T-helper 9 cell (primary cell): ENCODE data around the gene ATP6V1G3.
"Not testable (repeated sequence)": the region's sequence is repeated elsewhere in the genome, so short reads cannot be mapped to it uniquely, and the experiment has no call there.

Experiments
- DNase-seq: peaks from one replicate; pipeline ENCODE4 v3.0.0-alpha.2; 2020

The ATP6V1G3 gene

DNA sequence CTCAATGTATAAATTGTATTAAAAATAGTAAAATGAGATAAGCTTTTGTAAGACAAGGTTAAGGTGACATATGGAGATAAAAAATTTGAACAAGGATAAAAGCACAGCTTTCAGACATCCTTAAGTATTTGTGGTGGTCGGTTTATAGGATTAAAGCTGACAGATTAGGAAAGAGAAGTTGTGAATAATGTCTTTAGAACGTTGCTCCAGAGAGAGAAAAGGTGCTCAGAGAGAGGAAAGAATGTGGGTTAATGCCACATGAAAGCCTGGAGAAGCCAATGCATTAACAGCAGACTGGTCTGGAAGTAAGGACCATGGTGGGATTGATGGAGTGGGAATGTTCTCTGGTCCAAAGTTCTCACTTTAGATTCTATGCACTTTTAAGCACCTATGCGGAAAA, 44.8 kb downstream of the ATP6V1G3 start:
- no peak for DNase-seq

DNA sequence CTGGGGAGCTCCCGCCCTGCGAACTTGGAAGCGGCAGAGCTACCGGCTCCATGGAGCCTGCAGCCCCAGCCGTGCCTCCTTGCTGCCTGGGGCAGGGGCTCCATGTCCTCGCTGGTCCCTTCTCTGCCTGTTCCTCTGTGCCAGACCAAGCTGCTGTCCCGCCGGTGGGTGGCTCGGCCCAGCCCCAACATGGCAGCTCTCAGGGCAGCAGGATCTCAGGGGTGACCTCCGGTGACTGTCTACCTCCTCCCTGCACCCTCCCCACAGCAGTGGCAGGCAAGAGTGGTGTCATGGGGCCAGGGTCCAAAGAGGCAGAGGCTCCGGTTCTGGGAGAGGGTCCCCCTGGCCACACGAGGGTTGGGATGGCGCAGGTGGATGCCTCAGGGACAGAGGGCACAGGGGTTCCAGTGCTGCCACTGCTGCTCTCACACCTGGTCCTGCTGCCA, 45.8 kb downstream of the ATP6V1G3 start:
- DNase-seq, result no peak

DNA sequence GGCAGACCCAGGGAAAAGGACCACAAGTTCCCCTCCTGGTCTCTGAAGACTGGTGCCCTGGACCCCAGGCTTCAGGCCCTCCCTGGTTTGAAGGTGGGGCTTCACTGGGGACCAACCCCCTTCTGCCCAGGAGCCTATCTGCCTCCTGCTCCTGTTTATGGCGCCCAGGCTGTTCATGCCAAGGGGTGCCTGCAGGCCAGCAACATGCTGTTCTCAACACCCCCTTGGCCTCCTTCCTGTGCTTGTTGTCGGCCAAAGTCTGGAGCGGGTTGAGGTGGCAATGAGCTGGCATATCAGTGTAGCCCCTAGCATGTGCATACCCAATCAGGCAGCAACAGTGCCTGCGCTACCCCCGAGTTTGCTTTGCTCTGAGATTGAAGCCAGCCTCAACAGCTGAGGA, 46.3 kb downstream of the ATP6V1G3 start:
- no peak for DNase-seq

DNA sequence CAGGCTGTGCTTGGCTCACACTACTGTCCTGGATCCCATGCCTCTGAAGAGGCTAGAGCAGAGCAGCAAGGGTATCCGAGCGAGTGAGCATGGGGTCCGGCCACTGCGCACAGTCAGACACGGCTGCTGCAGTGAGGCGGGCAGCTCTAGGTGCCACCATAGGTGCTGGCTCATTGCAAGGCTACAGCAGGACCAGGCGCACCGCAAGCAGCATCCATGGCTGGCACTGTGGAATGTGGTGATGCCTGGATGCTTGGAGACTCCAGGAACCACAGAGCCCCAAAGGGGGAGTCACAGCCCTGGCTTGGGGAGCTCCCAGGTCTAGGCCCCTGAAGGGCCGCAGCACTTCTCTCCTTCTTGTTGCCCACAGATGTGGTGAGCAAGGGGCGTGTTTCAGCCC, 47.2 kb downstream of the ATP6V1G3 start:
- no peak for DNase-seq

DNA sequence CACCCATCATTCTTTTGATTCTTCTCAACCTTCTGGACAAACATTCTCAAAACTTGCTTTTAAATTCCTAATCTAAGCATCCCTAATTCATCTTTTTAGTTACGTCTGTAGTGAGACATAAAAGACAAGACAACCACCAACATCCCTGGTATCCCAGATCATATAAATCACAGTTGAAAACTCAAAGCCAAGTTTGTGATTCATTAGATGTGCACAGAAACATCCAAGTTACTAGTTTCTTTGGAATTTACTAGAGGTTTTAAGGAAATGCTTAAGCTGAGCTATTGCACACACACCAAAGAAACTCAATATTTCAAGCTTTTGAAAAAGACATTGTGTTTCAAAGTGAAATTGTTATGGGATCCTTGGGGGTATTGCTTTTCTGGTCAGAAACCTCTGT, 47.6 kb downstream of the ATP6V1G3 start:
- no peak for DNase-seq

DNA sequence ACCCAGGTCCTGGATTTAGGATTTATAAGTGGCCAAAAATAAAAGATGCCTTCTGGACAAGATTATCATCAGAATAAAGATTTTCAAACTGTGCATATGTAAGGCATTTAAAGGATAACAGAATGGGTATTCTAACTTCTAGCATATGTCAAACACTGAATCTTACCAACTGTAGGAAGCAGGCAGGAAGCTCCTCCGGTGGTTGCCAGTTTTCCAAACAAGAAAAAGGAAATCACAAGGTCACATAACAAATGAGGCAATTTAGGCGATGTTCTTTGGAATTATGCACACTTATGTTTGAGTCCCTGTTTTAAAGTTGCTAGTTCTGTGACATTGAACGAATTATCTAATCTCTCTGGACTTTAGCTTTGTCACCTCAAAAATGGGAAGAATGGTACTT, 48.9 kb downstream of the ATP6V1G3 start:
- DNase-seq, result no peak

DNA sequence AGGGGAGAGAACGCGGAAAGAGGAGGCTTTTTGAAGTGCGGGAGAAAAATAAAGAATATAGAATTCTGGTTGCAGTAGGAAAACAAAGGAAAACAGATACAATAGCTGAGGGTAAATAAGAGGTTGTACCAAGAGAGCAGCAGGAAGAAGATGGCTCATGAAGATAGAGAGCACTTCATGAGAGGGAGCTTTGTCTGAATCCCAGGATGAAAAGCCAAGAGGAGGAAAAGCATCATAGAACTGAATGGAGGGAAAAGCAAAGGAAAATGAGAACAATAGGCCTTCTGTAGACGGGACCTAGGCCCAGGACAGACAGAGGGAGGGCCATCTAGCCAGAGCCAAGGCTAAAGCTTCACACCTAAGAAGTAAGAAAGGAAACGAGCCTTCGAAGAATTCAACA, 49.5 kb downstream of the ATP6V1G3 start:
- DNase-seq, result no peak

DNA sequence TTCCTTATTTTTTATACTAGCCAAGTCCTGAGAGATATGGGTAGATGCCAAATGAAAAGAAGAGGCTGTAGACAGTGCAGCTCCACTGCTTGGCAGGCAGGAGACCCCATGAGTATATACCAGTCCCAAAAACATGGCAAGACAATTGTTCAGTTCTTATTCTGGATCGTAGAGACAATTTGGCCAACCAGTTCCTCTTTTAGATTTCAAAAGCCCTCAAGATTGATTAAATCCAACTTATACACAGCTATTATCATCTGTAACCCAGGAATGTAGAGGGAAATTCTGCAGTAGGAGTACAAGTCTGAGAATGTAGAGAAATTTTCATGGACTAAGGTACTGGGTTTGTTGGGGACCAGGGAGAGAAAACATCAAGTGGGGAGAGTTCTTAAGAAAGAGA, 50.3 kb downstream of the ATP6V1G3 start:
- no peak for DNase-seq

DNA sequence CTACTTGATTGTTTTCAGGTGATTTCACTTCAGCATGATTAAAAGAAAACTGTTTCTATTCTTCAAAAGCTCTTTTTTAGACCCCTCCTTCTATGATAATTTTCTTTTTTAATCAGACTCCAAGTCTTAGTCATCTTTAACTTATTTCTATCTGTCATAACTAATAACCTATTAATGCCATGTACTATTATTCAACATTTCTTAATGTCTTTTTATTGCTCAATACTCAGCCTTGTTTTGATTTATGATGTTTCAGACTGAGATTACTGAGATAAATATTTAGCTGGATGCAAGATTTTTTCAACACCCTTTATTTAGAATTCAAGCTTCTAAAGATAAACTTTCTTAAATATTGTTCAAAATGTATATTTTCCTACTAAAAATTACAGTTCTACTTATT, 53.6 kb downstream of the ATP6V1G3 start:
- no peak for DNase-seq

DNA sequence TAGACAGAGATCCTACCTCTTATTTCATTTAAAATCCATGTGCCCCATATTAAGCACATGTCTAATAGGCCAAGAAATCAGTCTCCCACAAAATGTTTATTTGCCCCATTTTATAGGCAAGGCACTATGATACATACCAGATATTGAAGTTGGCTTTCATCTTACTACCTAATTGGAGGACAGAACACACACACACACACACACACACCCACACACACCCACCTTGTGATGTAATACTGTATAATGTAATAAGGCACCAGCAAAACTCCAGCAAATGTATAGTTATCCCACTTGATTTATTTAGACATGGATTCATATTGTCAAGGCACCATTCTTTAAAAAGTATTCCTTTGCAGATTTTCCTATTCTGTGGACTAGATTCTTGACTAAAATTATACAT, 56.8 kb downstream of the ATP6V1G3 start:
- DNase-seq, result no peak

DNA sequence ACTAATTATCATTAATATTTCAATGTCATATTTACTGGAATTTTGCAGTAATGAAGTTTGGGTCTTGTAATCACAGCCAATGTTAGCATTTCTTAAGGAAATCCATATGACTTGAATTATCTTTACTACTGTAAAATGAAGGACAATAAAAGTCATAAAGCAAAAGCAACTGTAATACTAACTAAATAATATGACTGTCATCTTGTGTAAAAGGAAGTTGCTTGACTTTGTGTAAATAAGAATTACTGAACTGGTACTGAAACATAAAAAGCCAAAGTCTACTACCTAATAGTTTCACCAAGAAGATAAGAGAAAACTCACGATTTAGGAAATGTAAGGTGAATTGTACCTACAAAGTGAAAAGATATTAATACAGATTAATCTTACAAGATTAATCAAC, 57.5 kb downstream of the ATP6V1G3 start:
- no peak for DNase-seq

DNA sequence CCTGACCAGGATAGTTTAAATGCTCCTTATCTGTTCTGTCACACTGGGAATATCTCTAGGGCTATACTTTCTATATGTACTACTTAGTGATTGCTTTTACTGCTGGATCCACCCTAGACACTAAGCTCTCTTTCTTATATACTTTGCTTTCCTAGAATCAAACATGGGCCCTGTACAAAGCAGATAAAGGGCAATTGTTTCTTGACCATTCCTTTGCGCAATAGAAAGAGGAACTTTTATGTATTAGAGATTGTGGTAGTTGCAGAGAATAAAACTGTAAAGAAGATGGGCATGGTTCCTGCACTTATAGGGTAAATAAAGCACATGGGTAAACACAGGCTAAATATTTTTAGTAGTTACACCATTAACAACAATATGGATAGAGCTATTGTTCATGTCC, 58.8 kb downstream of the ATP6V1G3 start:
- no peak for DNase-seq

DNA sequence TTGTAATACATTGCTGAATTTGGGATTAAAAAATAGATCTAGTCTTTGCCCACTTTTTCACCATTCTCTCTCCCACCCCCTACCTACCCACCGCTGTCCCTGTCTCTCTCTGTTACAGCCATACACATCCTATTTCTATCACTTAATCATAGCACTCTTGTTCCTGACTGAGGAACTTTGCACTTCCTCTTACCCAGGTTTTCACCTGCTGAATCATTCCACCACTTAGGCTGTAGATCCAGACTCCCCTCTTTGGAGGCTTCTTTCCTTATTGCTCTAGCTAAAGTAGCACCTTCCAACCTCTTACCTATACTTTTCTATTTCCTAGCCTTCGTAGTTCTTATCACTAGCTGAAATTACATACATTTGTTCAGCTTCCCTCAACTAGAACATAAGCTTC, 59.6 kb downstream of the ATP6V1G3 start:
- DNase-seq, result no peak

DNA sequence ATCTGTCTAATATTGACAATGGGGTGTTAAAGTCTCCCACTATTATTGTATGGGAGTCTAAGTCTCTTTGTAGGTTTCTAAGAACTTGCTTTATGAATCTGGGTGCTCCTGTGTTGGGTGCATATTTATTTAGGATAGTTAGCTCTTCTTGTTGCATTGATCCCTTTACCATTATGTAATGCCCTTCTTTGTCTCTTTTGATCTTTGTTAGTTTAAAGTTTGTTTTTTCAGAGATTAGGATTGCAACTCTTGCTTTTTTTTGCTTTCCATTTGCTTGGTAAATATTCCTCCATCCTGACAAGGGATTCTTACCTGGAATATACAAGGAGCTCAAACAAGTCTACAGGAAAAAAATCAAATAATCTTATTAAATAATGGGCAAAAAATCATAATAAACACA, 63.1 kb downstream of the ATP6V1G3 start:
- not testable (repeated sequence) for DNase-seq
